Left lobe of liver (tissue), 2 donors: ENCODE results near the gene ZBTB40. TPM values are rescaled to one million over a fixed set of nuclear protein-coding genes. Genes with fewer than 3 reads are reported as not detected.
A peak's percentile ranks its signal among the peaks of the same experiment; 100 is the strongest.

ENCODE experiments used
- ATAC-seq: fragments of 200-7000 bp; cut with Tn5 transposase; one replicate; pipeline ENCODE4 v1.9.1; 2020; ENCODE audit warnings: mild to moderate bottlenecking, moderate library complexity
- DNase-seq: peaks from one replicate; pipeline ENCODE4 v3.0.0-alpha.2; 2020; ENCODE audit warnings: low spot score
- total RNA-seq: library from RNA; stranded (reverse); gene quantifications from one replicate; pipeline ENCODE4 v1.2.1, GENCODE V29; 2021
- donor health status: DM: no; HTN: no; CAD: no; lungs with moderate emphysema.
- donor health status: DM: no; HTN: yes; CAD: no.

ZBTB40 gene
- 6.7 TPM for total RNA-seq

- ATAC-seq: peak; percentile 94
Observed at GRCh38 chr1:22451702-22452480, at the start of gene ZBTB40. Gene ZBTB40, plus strand, starts transcription at chr1:22451851. Its CDS starts 38,098 bp downstream, at chr1:22489949.

GRCh38 chr1:22402356-22403053, 49.1 kb upstream of the ZBTB40 start:
- no peak for ATAC-seq

More at GRCh38 chr1:22451702-22452480, at the start of gene ZBTB40:
- peak; percentile 97 for DNase-seq

GRCh38 chr1:22404486-22404885, 47.2 kb upstream of the ZBTB40 start:
- no peak for DNase-seq
- no peak for ATAC-seq

More at GRCh38 chr1:22402356-22403053, 49.1 kb upstream of the ZBTB40 start:
- no peak for DNase-seq

- no peak for ATAC-seq
- no peak for DNase-seq
Observed at GRCh38 chr1:22406722-22407495, 44.7 kb upstream of the ZBTB40 start.

GRCh38 chr1:22408230-22408629, 43.4 kb upstream of the ZBTB40 start:
- ATAC-seq: no peak

GRCh38 chr1:22410401-22410800, 41.2 kb upstream of the ZBTB40 start:
- no peak for ATAC-seq
- DNase-seq: no peak

More at GRCh38 chr1:22408230-22408629, 43.4 kb upstream of the ZBTB40 start:
- DNase-seq: no peak

GRCh38 chr1:22410928-22411495, 40.6 kb upstream of the ZBTB40 start:
- DNase-seq: no peak
- ATAC-seq: no peak

- no peak for DNase-seq
- ATAC-seq: no peak
Observed at GRCh38 chr1:22411589-22411988, 40.1 kb upstream of the ZBTB40 start.

- ATAC-seq (peak; percentile 26), DNase-seq (no peak)
Observed at GRCh38 chr1:22412932-22413727, 38.5 kb upstream of the ZBTB40 start.

GRCh38 chr1:22413799-22414198, 37.9 kb upstream of the ZBTB40 start:
- ATAC-seq (no peak), DNase-seq (no peak)

- ATAC-seq: peak; percentile 78
Observed at GRCh38 chr1:22414244-22414751, 37.4 kb upstream of the ZBTB40 start.

GRCh38 chr1:22415489-22415888, 36.2 kb upstream of the ZBTB40 start:
- no peak for ATAC-seq
- DNase-seq: no peak

More at GRCh38 chr1:22414244-22414751, 37.4 kb upstream of the ZBTB40 start:
- DNase-seq: peak; percentile 86

- DNase-seq (peak; percentile 80), ATAC-seq (peak; percentile 70)
Observed at GRCh38 chr1:22416555-22417454, 34.8 kb upstream of the ZBTB40 start.

GRCh38 chr1:22417466-22417865, 34.2 kb upstream of the ZBTB40 start:
- ATAC-seq: no peak
- DNase-seq: no peak

GRCh38 chr1:22418312-22418711, 33.3 kb upstream of the ZBTB40 start:
- ATAC-seq: no peak
- DNase-seq: no peak

- ATAC-seq: no peak
Observed at GRCh38 chr1:22418933-22419382, 32.7 kb upstream of the ZBTB40 start.

GRCh38 chr1:22420455-22421053, 31.1 kb upstream of the ZBTB40 start:
- DNase-seq (peak; percentile 84), ATAC-seq (peak; percentile 92)

More at GRCh38 chr1:22418933-22419382, 32.7 kb upstream of the ZBTB40 start:
- no peak for DNase-seq

- ATAC-seq (no peak), DNase-seq (no peak)
Observed at GRCh38 chr1:22426781-22427180, 24.9 kb upstream of the ZBTB40 start.
